ENCODE results near the gene IGFL4.
A peak's percentile ranks its signal among the peaks of the same experiment; 100 is the strongest.

The IGFL4 gene

DNA sequence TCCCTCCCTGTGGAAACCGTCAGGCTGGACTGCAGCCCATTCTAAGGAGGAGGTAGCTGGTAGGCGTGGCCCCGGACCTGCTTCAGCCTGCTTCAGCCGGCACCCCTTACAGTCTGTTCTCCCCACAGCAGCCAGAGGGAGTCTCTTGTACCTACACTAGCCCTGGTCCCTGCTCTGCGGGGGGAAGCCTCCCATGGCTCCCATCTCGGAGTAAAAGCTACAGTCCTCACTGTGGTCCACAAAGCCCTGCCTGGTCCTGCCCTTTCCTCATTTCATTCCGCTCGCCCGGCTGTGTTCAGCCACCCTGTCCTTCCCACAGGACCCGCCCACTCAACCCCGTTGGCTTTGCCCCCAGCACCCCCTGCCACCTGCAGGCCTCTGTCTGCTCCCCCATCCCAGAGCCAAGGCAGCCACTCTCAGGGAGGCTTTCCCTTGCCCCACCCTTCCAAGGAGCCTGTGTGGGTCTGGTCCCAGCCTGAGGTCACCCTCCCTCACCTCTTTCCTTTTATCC is 19.2 kb downstream of the IGFL4 start:
- no peak for DNase-seq (ENCODE audit: low read depth in 2 of 2)

DNA sequence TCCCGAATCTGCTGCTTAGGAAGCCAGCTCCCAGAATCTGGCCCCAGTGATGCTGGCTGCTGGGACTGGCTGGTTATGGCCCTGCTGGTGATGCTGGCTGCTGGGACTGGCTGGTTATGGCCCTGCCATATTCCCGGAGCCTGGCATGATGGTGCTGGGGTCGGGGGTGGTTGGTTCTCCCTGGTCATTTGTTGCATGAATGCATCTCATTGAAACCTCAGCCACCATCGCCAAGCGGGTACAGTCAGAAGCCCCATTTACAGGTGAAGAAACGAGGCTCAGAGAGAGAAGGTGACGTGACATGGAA is 20.0 kb downstream of the IGFL4 start:
- DNase-seq (ENCODE audit: low read depth in 2 of 2): no peak

DNA sequence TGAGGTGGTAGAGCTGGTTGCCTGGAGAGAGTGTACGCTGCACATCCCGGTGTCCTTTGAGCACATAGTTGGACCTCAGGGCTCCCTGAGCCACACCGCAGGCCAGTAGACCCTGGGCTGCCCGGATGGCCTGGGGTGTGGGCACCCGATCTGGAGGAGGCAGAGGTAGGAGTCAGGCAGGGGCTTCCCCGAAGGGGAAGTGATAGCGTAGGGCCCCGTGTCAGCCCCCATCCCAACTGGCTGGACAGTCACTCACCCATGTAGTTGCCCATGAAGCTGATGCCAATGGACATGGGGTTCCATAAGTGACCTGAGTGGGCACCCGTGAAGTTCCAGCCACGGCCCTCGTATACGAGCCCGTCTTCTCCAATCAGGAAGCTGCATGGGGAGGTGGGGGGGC is 21.5 kb downstream of the IGFL4 start:
- DNase-seq (ENCODE audit: low read depth in 2 of 2): no peak

DNA sequence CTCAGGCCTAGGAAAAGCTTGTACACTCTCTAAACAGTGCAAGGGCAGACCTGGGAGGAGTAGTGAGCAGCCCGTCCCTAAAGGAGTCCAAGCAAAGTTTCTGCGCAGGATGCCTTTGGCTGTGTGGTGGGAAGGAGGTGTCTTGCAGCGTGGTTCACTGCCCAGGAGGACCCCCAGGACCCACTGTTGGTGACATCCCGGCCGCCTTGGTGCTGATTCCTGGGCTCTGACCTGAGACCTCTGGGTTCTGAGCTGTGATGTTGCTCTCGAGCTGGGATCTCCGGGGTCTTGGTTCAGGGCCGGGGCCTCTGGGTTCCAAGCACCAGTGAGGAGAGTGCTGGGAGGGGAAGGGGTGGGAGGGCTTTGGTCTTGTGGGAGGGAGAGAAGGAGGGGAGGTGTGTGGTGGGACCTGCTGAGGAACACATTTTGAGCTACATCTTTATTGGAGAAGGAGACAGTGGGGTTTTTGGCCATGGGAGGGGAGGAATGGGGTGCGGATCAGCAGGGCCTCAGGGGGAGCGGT is 22.0 kb downstream of the IGFL4 start:
- DNase-seq (ENCODE audit: low read depth in 2 of 2): no peak

DNA sequence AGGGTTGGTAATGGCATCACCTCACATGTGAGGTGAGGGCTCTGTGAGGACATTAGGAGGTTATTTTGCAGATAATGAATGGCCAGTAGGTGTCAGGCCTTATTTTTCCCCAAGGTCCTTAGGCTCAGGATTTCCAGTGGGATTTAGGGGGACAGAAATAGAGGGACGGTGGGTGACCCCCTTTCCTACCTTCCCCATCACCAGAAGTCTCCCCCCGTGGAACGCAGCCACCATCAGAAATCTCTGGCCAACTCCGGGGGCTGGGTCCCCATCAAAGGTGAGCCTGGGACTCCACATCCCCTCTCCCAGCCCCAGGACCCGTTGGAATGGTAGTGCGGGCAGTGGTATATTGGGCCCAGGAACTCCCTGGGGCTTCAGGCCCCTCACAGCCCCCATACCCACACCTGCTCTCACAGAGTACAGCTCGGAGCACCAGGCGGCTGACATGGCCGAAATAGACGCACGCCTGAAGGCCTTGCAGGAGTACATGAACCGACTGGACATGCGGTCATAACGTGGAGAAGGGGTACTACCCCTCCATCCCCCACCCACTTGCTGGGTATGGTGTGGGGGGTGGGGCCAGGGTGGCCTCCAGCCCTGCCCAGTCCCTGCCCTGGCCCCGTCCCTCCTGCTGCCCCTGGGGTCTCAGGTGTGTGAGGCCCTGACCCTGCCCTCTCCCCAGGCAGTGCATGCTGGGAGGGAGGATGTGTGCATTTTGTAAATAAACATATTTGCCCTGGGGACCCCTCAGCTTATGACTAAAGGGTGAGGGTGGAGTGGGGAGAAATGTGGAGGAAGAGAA is 22.7 kb downstream of the IGFL4 start:
- no peak for DNase-seq (ENCODE audit: low read depth in 2 of 2)

DNA sequence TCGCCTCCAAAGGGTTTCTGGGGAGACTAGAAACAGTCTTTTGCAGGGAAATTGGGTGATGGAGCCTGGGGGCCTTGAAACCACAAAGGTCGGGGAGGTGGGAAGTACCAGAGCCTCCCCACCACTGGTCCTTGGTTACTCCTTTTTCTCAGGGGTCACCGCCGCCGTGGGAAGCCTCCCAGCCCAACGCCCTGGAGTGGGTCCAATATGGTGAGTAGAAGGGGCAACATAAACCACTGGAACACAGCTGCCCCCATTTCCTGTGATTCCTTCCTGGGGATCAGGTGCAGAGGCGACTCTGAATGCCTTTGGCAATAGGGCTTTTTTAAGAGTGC is 23.7 kb downstream of the IGFL4 start:
- no peak for DNase-seq (ENCODE audit: low read depth in 2 of 2)

DNA sequence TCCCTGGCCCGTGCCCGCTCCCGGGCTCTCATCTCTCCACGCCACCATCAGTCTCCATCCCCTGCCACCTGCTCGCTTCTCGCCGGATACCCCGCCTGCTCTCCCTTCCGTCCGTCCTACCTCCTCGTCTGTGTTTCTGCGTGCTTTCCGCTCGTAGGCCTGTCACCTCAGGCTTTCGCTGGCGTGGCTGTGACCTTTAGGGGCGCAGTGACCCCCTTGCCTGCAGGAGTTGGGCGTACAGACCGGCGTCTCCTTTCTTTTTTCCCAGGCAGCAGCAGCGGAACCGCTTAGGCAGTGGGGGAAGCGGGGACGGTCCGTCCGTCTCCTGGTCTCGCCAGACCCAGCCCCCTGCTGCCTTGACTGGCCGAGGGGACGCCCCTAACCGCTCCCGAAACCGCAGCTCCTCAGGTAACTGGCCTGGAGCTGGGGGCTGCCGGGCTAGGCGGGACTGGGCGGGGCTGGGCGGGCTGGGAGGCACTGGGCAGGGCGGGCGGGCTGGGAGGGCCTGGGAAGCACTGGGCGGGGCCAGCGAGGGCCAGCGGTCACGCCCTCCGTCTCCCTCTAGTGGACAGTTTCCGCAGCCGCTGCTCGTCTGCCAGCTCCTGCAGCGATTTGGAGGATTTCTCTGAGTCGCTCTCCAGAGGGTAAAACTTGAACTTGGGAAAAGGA is 24.2 kb downstream of the IGFL4 start:
- DNase-seq (ENCODE audit: low read depth in 2 of 2): peak; percentile 64 to 68

DNA sequence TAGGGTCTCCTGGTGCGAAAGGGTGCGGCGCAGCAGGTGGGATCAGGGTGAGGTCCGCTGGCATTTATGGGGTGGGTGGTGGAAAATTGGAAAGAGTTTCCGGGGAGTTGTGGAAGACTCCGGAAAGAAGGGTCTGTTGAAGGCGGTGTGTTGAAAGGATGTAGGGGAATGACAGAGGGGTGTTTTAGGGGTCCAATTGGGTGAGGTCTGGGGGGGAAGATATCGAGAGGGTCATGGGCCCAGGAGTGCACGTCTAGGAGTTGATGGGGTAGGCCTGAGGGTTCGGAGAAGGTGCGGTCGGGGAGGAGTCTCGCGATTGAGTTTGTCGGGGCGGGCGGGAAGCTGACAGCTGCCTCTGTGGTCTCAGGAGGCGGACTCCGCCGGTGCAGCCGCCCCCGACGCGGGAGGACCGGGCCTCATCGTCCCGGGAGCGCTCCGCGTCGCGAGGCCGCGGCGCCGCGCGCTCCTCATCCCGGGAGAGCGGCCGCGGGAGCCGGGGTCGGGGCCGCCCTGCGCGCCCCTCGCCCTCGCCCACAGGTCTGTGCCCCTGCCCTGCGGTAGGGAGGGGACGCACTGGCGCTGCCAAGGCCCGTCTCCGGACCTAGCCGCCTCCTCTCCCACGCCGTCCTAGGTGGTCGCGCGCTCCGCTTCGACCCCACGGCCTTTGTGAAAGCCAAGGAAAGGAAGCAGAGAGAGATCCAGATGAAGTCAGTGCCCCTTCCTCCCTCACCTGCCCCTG is 24.9 kb downstream of the IGFL4 start:
- no peak for DNase-seq (ENCODE audit: low read depth in 2 of 2)

DNA sequence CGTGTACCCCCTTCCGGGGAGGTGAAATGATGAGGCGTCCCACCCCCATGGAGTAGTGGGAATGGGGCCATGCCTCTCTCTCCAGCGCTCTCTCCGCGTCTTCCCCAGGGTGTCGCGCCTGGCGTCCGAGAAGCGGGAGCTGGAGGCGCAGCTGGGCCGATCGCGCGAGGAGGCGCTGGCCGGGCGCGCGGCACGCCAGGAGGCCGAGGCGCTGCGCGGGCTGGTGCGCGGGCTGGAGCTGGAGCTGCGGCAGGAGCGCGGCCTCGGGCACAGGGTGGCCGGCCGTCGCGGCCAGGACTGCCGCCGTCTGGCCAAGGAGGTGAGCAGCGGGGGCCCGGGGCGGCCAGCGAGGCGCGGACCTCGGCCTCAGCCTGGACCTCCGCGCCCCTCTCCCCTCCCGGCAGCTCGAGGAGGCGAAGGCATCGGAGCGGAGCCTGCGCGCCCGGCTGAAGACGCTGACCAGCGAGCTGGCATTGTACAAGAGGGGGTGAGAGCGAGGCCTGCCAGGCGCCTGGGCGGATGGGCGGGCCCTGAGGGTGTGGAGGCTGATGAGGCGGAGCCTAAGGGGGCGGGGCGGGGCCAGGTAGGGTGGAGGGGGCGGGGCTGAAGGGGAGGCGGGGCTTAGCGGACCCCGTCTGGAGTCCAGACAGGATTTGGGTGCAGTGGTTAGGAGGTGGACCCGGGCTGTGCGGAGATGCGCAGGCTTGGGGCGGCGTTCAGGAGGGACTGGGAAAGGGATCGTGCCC is 25.7 kb downstream of the IGFL4 start:
- peak; percentile 24 to 48 for DNase-seq (ENCODE audit: low read depth in 2 of 2)

DNA sequence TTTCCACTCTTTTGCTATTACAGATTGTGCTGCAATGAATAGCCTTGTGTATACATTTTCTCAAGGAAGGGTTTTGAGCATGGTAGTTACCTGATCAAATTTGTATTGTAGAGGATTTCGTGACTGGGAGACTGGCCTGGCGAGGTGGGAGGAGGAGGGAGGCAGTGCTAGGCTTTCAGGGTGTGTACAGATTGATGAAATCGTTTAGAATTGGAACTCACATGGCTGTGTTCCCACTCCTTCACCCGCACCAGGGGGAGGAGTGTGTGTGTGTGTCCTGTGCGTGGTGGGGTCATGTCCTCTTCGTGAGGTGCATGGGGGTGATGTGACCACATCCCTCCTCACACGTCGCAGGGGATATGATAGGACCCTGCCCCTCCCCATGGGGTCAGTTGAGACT is 26.3 kb downstream of the IGFL4 start:
- no peak for DNase-seq (ENCODE audit: low read depth in 2 of 2)

DNA sequence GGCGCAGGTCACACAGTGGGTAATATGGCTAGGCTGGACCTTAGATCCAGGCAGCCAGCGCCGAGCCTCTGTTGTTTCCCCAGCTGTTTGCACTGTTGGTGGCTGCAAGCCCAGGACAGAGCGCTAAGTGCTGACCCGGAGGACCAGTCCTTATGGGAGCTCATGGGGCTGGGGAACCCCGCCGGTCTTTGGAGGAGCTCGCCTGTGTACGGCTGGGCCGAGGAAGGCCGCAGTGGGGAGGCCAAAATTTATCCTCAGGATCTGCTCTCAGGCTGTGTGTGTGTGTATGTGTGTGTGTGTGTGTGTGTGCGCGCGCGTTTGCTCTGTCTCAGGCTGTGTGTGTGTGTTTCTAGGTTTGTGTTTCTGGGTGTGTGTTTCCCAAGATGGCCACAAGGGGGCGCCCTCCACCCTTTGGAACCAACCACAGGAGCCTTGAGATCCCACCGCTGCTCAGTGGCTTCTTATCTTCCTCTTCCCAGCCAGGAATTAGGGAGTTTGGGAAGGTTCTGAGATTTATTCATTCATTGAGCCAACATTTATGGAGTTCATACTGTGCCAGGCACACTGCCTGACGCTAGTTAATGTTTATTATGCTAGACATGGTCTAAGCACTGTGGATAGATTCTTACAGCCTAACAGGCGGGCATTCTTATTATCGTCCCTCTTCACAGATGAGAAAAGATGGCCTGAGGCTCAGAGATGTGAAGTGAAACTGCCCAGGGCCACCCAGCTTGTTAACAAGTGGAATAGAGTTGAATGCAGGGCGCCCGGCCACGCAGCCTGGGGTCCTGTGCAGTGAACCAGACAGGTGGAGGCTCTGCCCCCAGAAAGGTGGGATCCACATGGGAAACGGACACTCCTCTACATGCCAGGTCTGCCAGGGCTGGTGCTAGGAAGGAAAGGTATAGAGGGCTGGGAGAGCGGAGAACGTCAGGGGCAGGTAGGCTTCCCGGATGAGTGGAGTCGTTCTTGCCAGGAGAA is 31.0 kb downstream of the IGFL4 start:
- peak; percentile 30 to 40 for DNase-seq (ENCODE audit: low read depth in 2 of 2)

DNA sequence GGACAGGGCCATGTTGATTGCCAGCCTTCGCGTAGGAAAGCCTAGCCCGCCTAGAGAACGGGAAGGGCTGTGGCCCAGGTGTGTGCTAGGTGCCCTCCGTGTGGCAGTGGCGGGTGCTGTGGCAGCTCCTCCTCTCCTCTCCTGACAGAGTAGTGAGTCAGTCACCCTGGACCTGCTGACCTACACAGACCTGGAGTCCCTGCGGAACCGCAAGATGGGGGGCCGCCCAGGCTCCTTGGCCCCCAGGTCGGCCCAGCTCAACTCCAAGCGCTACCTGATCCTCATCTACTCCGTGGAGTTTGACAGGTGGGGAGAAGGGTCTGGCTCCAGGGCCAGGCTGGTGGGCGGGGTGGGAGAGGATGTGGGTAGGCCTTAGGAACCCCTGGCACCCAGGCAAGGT is 34.4 kb downstream of the IGFL4 start:
- DNase-seq (ENCODE audit: low read depth in 2 of 2): no peak

DNA sequence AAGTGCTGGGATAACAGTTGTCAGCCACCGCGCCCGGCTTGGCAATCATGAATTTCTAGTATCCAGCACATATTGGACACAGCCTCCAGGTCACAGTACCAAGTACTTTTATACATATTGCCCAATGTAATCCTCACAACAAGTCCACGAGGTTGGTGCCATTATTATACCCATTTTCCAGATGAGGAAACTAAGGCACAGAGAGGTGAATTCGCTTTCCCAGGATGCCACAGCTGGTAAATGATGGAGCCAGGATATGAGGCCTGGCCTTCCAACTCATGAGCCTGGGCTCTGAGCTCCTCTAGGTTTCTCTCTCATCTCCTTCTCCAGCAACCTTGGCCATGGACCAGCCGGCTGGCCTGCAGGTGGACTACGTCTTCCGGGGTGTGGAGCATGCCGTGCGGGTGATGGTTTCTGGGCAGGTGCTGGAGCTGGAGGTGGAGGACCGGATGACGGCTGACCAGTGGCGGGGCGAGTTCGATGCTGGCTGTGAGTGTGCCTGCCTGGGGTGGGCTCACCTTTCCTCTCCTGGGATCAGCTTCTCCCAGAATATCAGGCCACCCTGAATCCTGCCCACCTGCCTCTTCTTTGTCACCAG is 38.0 kb downstream of the IGFL4 start:
- DNase-seq (ENCODE audit: low read depth in 2 of 2): no peak

DNA sequence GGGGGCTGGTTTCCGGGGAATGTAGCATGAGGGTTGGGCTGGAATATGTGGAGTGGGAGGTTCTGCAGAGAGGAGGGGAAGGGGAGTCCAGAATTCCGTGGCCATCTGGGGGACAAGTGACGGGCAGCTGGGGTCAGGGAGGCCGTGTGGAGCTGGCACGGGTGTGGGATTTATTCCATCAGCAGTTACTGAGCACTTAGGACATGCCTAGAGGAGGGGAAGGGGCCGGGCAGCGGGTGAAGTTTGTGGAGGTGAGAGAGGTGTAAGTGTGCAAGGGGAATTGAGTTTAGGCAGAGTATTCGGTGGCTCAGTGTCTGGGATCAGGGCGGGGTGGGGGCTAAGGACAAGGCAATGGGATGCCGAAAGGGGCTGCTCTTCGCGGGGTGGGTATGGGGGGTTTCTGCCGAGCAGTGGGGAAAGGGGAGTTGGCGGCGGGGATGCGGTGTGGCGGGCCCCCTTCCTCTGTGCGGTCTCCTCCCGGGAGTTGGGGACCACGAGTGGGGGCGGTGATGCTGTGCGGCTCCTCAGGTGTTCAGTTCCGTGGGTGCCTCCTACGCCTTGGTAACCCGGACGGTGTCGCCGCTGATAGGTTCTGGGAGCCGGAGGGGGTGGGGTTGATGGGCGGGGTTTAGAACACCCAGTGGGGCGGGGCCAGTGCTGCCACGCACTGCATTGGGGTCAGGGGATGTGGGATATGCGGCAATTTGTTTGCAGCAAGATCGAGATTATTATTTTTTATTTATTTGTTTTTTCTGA is 40.1 kb downstream of the IGFL4 start:
- peak; percentile 40 to 51 for DNase-seq (ENCODE audit: low read depth in 2 of 2)

DNA sequence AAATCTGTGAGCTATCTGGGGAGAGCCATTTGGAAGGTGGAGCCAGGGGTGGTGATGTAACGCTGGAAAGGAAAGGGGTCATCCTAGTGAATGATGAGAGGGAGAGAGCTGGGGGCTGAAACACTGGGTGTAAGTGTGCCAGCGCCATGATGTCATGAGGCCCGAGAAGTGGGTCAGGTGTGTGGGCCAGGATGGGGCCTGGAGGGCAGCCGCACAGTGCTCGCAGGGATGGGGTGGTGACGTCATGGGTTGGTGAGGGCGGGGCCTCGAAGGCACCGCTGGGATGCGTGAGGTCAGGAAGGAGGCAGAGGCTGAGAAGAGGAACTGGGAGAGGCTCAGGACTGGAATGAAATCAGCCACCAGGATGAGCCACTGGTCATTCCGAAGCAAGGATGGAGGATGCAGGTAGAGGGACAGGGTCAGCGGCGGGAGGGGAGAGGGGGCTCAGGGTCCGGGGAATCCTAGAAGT is 41.1 kb downstream of the IGFL4 start:
- DNase-seq (ENCODE audit: low read depth in 2 of 2): no peak

DNA sequence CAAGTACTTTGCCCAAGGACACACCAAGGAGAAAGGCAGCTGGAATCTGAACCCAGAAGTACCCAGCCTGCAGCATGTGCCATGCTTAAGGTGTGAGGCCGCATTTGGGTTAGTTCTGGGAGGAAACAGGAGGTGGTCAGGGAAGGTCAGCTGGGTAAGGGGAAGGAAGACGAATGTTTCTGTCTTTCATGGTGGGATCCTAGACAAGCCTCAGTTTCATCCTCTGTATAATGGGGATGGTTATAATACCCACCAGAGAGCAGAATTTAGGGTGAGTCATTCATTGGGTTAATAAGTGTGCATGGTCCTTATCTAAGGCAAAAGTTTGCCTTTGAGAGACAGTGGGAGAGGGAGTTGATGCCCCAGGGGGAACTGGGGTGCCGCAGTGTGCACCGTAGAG is 42.0 kb downstream of the IGFL4 start:
- no peak for DNase-seq (ENCODE audit: low read depth in 2 of 2)

DNA sequence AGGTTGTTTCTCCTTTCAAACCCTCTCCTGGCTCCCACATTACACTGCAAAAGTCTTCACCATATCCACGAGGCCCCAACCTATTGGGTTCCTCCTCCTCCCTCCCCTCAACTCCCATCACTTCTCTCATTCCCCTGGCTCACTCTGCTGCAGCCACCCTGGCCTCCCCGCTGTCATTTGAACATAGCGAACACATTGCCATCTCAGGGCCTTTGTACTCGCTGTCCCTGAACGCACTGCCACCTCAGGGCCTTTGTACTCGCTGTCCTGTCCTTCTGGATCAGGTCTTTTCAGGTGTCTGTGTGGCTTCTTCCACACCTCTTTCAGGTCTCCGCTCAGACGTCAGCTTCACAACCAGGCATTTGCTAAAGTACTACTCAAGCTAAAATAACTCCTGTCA is 43.9 kb downstream of the IGFL4 start:
- DNase-seq (ENCODE audit: low read depth in 2 of 2): no peak

DNA sequence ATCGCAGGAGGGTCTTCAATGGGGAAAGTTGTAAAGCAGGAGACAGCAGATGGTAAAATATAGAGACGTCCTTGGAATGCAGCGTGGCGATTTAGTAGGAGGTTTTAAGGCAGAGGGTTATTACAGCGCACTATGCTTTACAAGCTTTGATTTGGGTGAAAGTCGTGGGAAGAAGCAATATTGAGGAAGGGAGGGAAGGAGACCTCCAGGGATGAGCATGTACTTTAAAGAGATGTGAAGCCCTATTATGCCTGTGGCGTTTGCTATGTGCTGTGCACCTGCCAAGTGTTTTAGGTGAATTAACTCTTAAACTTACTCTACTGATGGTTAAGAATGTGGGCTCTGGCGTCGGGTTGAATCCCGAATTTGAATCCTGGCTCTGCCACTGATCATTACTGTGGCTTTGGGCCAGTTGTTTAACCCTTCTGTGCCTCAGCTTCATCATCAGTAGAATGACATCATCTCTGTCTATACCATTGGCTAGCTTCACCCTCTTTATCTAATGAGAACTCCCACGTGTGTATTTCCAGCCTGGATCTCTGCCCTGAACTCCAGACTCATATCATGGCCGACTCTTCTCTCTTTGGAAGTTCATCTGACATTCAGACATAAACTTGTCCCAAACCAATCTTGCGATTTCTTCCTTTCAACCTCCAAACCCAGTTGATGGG is 45.0 kb downstream of the IGFL4 start:
- DNase-seq (ENCODE audit: low read depth in 2 of 2): no peak
